ENCODE data around the gene NMU. TPM values are rescaled to one million over a fixed set of nuclear protein-coding genes. Genes with fewer than 3 reads are reported as not detected.
A peak's percentile ranks its signal among the peaks of the same experiment; 100 is the strongest.

The NMU gene
- total and polyA plus RNA-seq, 2 experiments from 2014 or later = 1.3 to 3.4 TPM

- DNase-seq (ENCODE audit: low read depth in 1 of 2, low spot score in 1 of 2) = peak; percentile 64 to 66
- Histone ChIP-seq H3K4me1 (ENCODE audit: low read depth) (peaks cover 24% of the 10 kb centered on the region), H3K27ac (peak overlapping the region; percentile 98), H3K4me3 (peak overlapping the region; percentile 56), H3K27me3 (no peaks in the 10 kb centered on the region), H3K36me3 (no peaks in the 10 kb centered on the region), H3K9me3 (ENCODE audit: low read depth) (no peaks in the 10 kb centered on the region)
- no peak for TF ChIP-seq CTCF (IDR thresholded peaks at IDR 0.05; ENCODE audit: low read depth, low read length)
Observed at GRCh38 chr4:55547466-55547770, 88.7 kb downstream of the NMU start.

GRCh38 chr4:55546756-55547465, 89.2 kb downstream of the NMU start, which contains the start of gene CLOCK:
Gene CLOCK (minus strand): TSS chr4:55546909. CDS start chr4:55482785, 64,124 bp downstream.
- H3K27ac ChIP-seq = peak within 1 kb of the TSS; percentile 98
- peaks cover 26% of the 10 kb centered on the region for H3K4me1 ChIP-seq (ENCODE audit: low read depth)
- no peaks in the 10 kb centered on the region for H3K36me3 ChIP-seq

GRCh38 chr4:55546506-55546755, 89.7 kb downstream of the NMU start:
- peaks cover 26% of the 10 kb centered on the region for H3K4me1 ChIP-seq (ENCODE audit: low read depth)
- no peak for DNase-seq (ENCODE audit: low read depth in 1 of 2, low spot score in 1 of 2)
- peak overlapping the region; percentile 56 for H3K4me3 ChIP-seq
- no peaks in the 10 kb centered on the region for H3K27me3 ChIP-seq
- peak overlapping the region; percentile 98 for H3K27ac ChIP-seq
- H3K36me3 ChIP-seq = no peaks in the 10 kb centered on the region
- TF ChIP-seq CTCF (IDR thresholded peaks at IDR 0.05; ENCODE audit: low read depth, low read length) = no peak
- H3K9me3 ChIP-seq (ENCODE audit: low read depth) = no peaks in the 10 kb centered on the region

More at GRCh38 chr4:55546756-55547465, 89.2 kb downstream of the NMU start, which contains the start of gene CLOCK:
- Histone ChIP-seq H3K27me3 (no peaks in the 10 kb centered on the region), H3K4me3 (peak within 1 kb of the TSS; percentile 56), H3K9me3 (ENCODE audit: low read depth) (no peaks in the 10 kb centered on the region)
- DNase-seq (ENCODE audit: low read depth in 1 of 2, low spot score in 1 of 2) = peak; percentile 93 to 94
- peak; percentile 48 for TF ChIP-seq CTCF (IDR thresholded peaks at IDR 0.05; ENCODE audit: low read depth, low read length)

- H3K36me3 ChIP-seq = no peaks in the 10 kb centered on the region
- no peaks in the 10 kb centered on the region for H3K9me3 ChIP-seq (ENCODE audit: low read depth)
- H3K4me3 ChIP-seq = peak overlapping the region; percentile 56
- H3K4me1 ChIP-seq (ENCODE audit: low read depth) = peaks cover 26% of the 10 kb centered on the region
- TF ChIP-seq CTCF (IDR thresholded peaks at IDR 0.05; ENCODE audit: low read depth, low read length) = no peak
- H3K27me3 ChIP-seq = no peaks in the 10 kb centered on the region
- H3K27ac ChIP-seq = peak overlapping the region; percentile 98
- peak; percentile 79 to 93 for DNase-seq (ENCODE audit: low read depth in 1 of 2, low spot score in 1 of 2)
Observed at GRCh38 chr4:55545641-55546505, 90.2 kb downstream of the NMU start.

Other genes starting within 250 kb of the NMU start
- gene TMEM165, start 240.3 kb downstream of the NMU start, total RNA-seq = 107 and 124 TPM in 2 replicates
- gene TMEM165, start 240.3 kb downstream of the NMU start, polyA plus RNA-seq = 90.8 and 109 TPM in 2 replicates
- gene CLOCK, start 89.4 kb downstream of the NMU start, total RNA-seq = 10.2 and 15.3 TPM in 2 replicates
- 9.2 and 10.0 TPM in 2 replicates for gene CLOCK, start 89.4 kb downstream of the NMU start, polyA plus RNA-seq
- gene PDCL2, start 44.1 kb downstream of the NMU start, total RNA-seq = not detected in 2 replicates
- gene PDCL2, start 44.1 kb downstream of the NMU start, polyA plus RNA-seq = not detected in 2 replicates
- not detected in 2 replicates for gene EXOC1L, start 183.5 kb upstream of the NMU start, total RNA-seq
- gene EXOC1L, start 183.5 kb upstream of the NMU start, polyA plus RNA-seq = 0.16 TPM in 1 of 2 replicates, not detected in the other
- 16.1 and 27.6 TPM in 2 replicates for gene EXOC1, start 217.3 kb upstream of the NMU start, total RNA-seq
- 17.9 and 20.9 TPM in 2 replicates for gene EXOC1, start 217.3 kb upstream of the NMU start, polyA plus RNA-seq